OCI-M2 (cell line): ENCODE data around the gene KRT37.

Experiments
- DNase-seq: peaks from one replicate; lab custom pipeline; 2025; ENCODE audit not compliant: unreplicated experiment; lab: John Stamatoyannopoulos, UW

Gene KRT37

GRCh38 chr17:41424111-41424635, at the start of gene KRT37:
Gene KRT37, minus strand, starts transcription at chr17:41424585. Its CDS starts 62 bp downstream, at chr17:41424523.
- no peak for DNase-seq

GRCh38 chr17:41468346-41468745, 44.0 kb upstream of the KRT37 start:
- no peak for DNase-seq

GRCh38 chr17:41467561-41467960, 43.2 kb upstream of the KRT37 start:
- no peak for DNase-seq

DNA sequence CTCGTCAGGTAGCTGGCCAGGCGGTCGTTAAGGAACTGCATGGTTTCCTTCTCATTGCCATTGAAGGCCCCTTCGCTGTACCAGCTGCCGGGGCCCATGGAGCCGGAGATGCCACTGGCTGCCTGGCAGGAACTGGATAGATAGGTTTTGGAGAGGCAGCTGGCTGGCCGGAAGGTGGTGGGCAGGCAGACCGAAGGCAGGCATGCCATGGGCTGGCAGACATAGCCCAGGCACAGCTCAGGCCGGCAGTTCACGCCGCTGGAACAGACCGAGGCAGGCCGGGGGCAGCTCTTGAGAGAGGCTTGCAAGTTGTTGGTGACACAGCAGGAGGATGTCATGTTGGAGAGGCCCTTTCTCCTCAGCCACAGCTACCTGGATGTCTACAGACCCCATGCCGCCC, 42.6 kb upstream of the KRT37 start, which contains the start of gene KRT32:
Gene KRT32 (minus strand): TSS at position 399 of the 400 bp plus-strand sequence. CDS start 61 bp downstream, at position 338.
- DNase-seq: no peak

GRCh38 chr17:41464682-41465081, 40.3 kb upstream of the KRT37 start:
- DNase-seq: no peak

GRCh38 chr17:41464173-41464572, 39.8 kb upstream of the KRT37 start:
- DNase-seq: no peak

DNA sequence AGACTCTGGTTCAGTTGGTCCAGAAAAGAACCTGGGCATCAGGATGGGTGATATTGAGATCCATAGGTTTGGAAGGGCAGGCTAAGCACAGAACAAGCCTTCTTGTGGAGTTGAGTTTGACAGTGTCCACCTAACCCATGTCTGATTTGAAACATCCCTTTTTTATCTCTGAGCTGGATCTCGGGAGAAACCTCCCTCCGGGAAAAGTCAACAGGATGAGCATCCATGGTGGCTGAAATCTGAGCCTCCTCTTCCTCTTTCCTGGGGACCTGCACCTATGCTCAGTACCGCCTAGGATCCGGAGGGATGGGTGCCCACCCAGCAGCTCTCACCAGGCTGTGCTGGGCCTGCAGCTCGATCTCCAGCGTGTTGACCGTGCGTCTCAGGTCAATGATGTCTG, 39.4 kb upstream of the KRT37 start:
- no peak for DNase-seq

- no peak for DNase-seq
Observed at GRCh38 chr17:41462705-41463104, 38.3 kb upstream of the KRT37 start.

DNA sequence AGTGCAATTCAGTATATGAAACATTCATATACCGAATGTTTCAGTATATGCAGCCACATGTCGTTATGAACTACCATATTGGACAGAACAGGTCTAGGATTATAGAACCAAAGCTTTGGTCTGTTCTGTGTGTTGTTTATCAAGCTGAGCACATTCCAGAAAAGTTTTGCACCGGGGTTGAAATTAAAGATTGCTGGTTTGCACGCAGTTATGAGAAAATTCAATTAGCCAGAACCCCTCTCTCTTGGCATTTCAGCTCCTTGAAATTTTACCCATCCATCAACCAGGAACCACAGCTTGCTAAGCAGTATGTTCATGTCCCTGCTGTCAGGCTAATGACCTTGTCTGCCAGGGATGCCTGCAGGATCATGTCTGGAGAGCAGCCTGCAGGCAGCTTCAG, 33.3 kb upstream of the KRT37 start:
- no peak for DNase-seq

DNA sequence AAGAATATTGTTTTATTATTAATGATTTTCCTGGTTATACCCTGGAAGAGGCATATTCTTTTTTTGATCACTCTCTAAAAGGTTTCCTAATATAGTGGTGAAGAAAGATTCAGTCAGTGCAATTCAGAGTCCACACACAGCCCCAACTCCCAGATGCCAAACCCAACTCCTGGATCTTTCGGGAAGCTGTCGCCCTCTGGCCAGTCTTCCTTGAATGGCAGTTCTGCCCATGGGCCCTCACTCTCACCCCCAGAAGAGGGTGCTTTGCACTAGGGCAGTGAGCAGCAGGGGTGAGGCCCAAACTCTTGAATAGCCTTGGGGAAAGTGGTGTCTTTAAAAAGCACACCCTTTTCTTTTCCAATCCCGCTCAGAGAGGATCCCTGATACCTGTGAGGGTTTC, 31.8 kb upstream of the KRT37 start:
- DNase-seq: no peak

DNA sequence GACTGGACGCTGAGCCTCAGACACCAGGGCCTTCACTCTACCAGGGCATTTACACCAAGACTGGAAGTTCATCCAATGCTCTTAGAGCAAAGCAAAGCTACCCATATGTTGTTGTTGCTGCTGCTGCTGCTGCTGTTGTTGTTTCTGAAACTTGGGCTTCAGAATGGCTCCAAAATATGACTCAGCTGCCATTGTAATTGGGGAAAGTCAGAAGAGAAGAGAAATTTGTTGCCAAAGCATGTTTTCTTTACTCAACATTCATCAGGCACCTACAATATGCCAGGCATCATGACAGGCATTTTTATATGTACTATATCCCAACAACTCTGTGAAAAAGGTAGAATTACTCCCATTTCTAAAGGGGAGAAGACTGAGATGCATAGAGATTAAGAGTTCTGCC, 30.9 kb upstream of the KRT37 start:
- no peak for DNase-seq

DNA sequence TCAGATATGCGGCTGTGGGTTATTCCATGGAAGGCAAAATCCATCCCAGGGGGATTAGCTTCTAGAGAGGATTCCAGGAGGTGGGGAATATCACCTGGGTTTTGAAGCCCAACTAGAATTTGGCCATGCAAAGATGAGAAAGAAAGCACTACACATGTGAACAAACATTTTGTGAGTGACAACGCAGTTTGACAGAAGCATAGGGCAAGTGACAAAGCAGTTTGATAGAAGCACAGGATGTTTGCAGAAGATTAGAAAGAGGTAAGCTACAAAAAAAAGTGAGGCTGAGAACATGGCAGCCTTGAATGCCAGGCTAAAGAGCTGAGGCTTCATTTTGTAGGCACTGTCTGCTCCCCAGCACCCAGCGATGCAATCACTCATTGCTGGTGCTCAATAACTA, 28.7 kb upstream of the KRT37 start:
- no peak for DNase-seq

GRCh38 chr17:41452281-41452680, 27.9 kb upstream of the KRT37 start:
- DNase-seq: no peak

DNA sequence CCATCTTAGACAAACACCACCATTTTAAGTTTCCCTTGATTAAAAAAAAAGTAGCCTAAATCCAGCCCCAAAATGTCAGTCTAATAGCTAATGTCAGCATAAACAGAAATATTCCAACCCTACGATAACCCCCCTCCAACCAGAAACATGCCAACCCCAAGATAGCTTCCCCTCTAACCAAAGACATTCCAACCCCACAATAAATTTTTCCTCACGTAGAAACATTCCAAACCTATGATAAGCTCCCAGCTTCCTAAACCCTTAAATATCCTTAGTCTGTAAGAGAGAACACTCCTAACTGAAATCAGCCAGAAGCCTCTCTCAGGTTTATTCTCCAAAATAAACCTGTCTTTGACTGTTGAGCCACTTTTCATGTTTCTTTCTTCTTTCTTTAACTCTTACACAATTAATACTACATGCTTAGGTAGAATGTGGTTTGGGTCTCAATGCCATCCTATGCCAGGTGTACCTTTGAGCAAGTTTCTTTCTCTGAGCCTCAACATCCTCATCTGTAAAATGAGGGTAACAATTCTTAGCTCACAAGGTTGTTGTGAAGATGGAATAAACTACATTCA, 26.9 kb upstream of the KRT37 start:
- DNase-seq: no peak

- DNase-seq: no peak
Observed at GRCh38 chr17:41449008-41449407, 24.6 kb upstream of the KRT37 start.

DNA sequence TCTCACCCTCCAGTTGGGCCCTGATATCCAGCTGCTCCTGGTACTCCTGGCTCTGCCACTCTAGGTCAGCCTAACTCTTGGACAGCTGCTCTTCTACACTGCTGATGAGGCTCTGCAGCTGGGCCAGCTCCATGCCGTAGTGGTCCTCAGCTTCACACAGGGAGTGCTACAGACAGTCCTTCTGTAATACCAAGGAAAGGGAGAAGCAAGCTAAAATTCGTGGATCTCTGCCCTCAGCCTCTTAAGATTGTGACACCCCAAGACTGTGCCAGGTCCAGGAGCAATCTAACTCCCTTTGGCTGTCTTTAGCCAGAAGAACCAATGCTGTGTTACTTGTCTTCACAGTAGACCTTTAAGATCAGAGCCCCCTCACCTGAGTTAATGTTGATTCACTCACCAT, 24.1 kb upstream of the KRT37 start:
- no peak for DNase-seq

DNA sequence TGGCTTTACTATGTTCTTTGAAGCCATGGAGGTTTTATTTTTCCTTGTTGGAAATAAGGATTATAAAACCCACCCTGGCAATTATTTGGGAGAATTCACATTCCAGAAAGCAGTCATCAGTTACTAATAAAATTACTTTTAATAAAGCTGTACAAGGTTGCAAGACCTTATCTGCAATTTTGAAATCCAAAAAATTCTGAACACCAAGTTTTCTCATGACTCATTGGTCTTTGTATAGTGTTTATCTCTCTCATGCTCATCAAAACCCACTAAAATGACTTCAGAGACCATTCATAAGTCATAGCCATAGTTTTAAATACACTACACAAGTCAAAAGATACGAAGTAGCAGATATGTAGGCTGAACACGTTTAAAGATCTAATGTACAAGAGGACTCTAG, 22.4 kb upstream of the KRT37 start:
- DNase-seq: no peak

- no peak for DNase-seq
Observed at GRCh38 chr17:41444640-41445039, 20.3 kb upstream of the KRT37 start.

DNA sequence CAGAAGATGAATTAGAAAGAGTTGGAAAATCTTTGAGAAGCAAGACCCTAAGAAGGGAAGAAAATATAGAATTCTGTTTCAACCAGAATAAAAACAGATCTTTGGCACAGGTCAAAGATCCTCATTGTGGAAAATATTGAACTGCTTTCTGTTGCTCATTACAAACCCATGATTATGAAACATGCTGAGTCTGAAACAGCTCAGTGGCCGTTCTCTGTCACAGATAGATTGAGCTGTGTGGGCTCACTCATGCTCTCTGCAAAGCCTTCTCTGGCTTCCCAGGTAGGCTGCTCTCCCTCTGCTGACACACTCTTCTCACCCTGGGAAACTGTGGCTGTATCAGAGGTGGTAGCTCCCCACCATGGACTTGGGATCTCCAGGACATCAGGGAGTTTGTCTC, 19.8 kb upstream of the KRT37 start:
- DNase-seq: no peak

DNA sequence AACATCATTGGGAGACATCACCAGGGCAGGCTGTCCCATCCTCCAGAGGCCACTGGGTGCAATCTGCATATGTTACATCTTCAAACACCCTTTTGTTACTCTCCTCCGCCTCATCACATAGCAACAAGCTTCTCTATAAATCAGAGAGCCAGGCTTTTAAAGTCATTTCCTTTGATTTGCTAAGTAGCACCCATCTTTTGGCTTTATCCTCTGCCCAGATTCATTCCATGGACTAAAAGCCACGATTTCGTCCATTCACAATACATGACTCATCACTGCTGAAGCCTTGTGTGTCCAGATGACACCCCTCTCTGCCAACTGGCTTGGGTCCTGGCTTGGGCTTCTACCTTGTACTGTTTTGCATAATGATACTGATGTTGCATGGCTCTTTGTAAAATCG, 18.4 kb upstream of the KRT37 start:
- no peak for DNase-seq

GRCh38 chr17:41440531-41441033, 16.2 kb upstream of the KRT37 start, which contains the start of gene KRT38:
Gene KRT38, minus strand, starts transcription at chr17:41440983. Its CDS starts 62 bp downstream, at chr17:41440921.
- no peak for DNase-seq

DNA sequence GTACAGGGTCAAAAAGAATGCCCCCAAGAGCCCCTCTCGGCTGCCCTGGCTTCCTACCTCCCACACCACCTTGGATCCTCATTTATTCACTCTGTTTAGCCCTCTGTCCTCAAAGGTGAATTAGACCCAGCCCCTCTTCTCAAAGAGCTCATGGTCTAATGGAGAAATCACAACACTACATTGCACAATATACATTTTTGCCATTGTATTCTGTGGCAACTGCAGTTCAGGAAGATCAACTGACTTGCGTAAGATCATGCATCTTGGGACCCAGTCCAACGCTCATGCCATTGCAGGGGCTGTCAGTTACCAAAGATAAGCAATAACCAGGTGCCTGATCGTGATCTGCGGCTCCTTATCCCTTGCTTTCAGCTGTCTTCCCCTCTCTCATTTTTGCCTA, 15.0 kb upstream of the KRT37 start:
- DNase-seq: no peak

- no peak for DNase-seq
Observed at GRCh38 chr17:41437769-41438168, 13.4 kb upstream of the KRT37 start.
